Measurements from ENCODE around the gene CCND3. TPM values are rescaled to one million over a fixed set of nuclear protein-coding genes. Genes with fewer than 3 reads are reported as not detected.

Gene CCND3
- total and polyA plus RNA-seq, 2 of the 13 experiments (the other 11 are each of a cell fraction or from before 2014, with no cell fraction given) = 4.3 to 7.2 TPM

- ATAC-seq = no peak
- H3K9me3 ChIP-seq (ENCODE audit: low read length) = no peaks in the 10 kb centered on the region
- no peak overlapping the region for H3K4me2 ChIP-seq (ENCODE audit: low read depth, low read length)
- POLR2A ChIA-PET = interaction anchor here (2.0 kb wide), 1 partner anchor 9 kb away, joined by 7 read pairs; the partner anchor contains the start of genes BYSL and MED20
- no peaks in the 10 kb centered on the region for H3K27me3 ChIP-seq (ENCODE audit: control insufficient read depth in 1 of 2, insufficient read depth in 2 of 2, low read length in 2 of 2)
- no peaks in the 10 kb centered on the region; the same call in 1 of the 2 replicates for H4K20me1 ChIP-seq (ENCODE audit: insufficient read depth, low read length)
- BruUV-seq (replicated peaks) = no TSS peak
- in situ Hi-C loops (cut with HindIII; ENCODE audit: extremely low pct_ligation_motif_present, low pct_unique_long_range_greater_than_20kb) (no loop called here), intact Hi-C loops (cut with micrococcal nuclease; ENCODE audit: unreplicated experiment) (no loop called here)
- peaks cover 59 to 81% of the 10 kb centered on the region in 2 experiments for H3K36me3 ChIP-seq (replicated peaks in 1 of 2; ENCODE audit: control insufficient read depth in 1 of 2, insufficient read depth in 2 of 2, low read length in 2 of 2)
- no peak overlapping the region for H2AFZ ChIP-seq (ENCODE audit: low read length)
- CTCF ChIA-PET (ENCODE audit: low intra/inter-chr PET ratio, low total read pairs) = no interaction called here
- H3K79me2 ChIP-seq (ENCODE audit: insufficient read depth, low read length) = peaks cover 14% of the 10 kb centered on the region
- no peak for FAIRE-seq
- no peak overlapping the region for H3K27ac ChIP-seq (ENCODE audit: extremely low read length, insufficient read depth, low read length)
- H3K4me1 ChIP-seq (ENCODE audit: insufficient read depth, low read length) = peaks cover 2% of the 10 kb centered on the region; the same call in 1 of the 2 replicates
- no peak overlapping the region for H3K4me3 ChIP-seq (replicated peaks in 1 of 3; ENCODE audit: insufficient read depth in 1 of 3, low read depth in 2 of 3, low read length in 3 of 3)
- no peak for DNase-seq (ENCODE audit: low spot score)
- TF ChIP-seq ZNF33A (CRISPR knock-in tag; IDR thresholded peaks at IDR 0.05; ENCODE audit: borderline replicate concordance) = no peak
- 0 out of 4 replicates have a peak, but pooled peaks of 1 of the 2 experiments have one; percentile 28 for TF ChIP-seq POLR2A (IDR thresholded peaks at IDR 0.05; ENCODE audit: insufficient read depth in 1 of 2, low read depth in 2 of 2, low read length in 2 of 2)
- WGBS (ENCODE audit: low lambda C conversion rate) = 100% methylated on average over 6 of the region's 6 CpGs
- H3K9ac ChIP-seq (ENCODE audit: insufficient read depth, low read depth, low read length) = no peak overlapping the region
Measured at GRCh38 chr6:41929924-41930323, 11.7 kb downstream of the CCND3 start.

GRCh38 chr6:41927253-41927652, 14.4 kb downstream of the CCND3 start:
- WGBS (ENCODE audit: low lambda C conversion rate) = 91% methylated on average over 6 of the region's 6 CpGs
- BruUV-seq (replicated peaks) = no TSS peak
- H3K4me1 ChIP-seq (ENCODE audit: insufficient read depth, low read length) = peaks cover 28% of the 10 kb centered on the region

More at GRCh38 chr6:41927253-41927652, 14.4 kb downstream of the CCND3 start:
- Histone ChIP-seq H3K27me3 (ENCODE audit: control insufficient read depth in 1 of 2, insufficient read depth in 2 of 2, low read length in 2 of 2) (no peaks in the 10 kb centered on the region; a peak in 1 of 5 replicates), H3K9me3 (ENCODE audit: low read length) (no peaks in the 10 kb centered on the region), H3K4me2 (ENCODE audit: low read depth, low read length) (no peak overlapping the region), H3K79me2 (ENCODE audit: insufficient read depth, low read length) (peaks cover 40% of the 10 kb centered on the region), H3K27ac (ENCODE audit: extremely low read length, insufficient read depth, low read length) (no peak overlapping the region), H3K9ac (ENCODE audit: insufficient read depth, low read depth, low read length) (no peak overlapping the region), H3K36me3 (replicated peaks in 1 of 2; ENCODE audit: control insufficient read depth in 1 of 2, insufficient read depth in 2 of 2, low read length in 2 of 2) (peaks cover 50 to 72% of the 10 kb centered on the region in 2 experiments), H2AFZ (ENCODE audit: low read length) (no peak overlapping the region), H4K20me1 (ENCODE audit: insufficient read depth, low read length) (peaks cover 7% of the 10 kb centered on the region; the same call in 1 of the 2 replicates), H3K4me3 (replicated peaks in 1 of 3; ENCODE audit: insufficient read depth in 1 of 3, low read depth in 2 of 3, low read length in 3 of 3) (no peak overlapping the region)
- DNase-seq (ENCODE audit: low spot score) = no peak
- FAIRE-seq = no peak
- ATAC-seq = no peak
- in situ Hi-C loops (cut with HindIII; ENCODE audit: extremely low pct_ligation_motif_present, low pct_unique_long_range_greater_than_20kb) = no loop called here
- TF ChIP-seq RBM22 (optimal IDR thresholded peaks at IDR 0.05; ENCODE audit: low read length) (peak; percentile 66), CBX1 (IDR thresholded peaks at IDR 0.05; ENCODE audit: low read depth) (no peak)
- ChIA-PET CTCF (ENCODE audit: low intra/inter-chr PET ratio, low total read pairs) (no interaction called here), POLR2A (no interaction called here)
- intact Hi-C loops (cut with micrococcal nuclease; ENCODE audit: unreplicated experiment) = no loop called here
